ENCODE measurements around the gene HSPG2.
A peak's percentile ranks its signal among the peaks of the same experiment; 100 is the strongest.

Gene HSPG2

DNA sequence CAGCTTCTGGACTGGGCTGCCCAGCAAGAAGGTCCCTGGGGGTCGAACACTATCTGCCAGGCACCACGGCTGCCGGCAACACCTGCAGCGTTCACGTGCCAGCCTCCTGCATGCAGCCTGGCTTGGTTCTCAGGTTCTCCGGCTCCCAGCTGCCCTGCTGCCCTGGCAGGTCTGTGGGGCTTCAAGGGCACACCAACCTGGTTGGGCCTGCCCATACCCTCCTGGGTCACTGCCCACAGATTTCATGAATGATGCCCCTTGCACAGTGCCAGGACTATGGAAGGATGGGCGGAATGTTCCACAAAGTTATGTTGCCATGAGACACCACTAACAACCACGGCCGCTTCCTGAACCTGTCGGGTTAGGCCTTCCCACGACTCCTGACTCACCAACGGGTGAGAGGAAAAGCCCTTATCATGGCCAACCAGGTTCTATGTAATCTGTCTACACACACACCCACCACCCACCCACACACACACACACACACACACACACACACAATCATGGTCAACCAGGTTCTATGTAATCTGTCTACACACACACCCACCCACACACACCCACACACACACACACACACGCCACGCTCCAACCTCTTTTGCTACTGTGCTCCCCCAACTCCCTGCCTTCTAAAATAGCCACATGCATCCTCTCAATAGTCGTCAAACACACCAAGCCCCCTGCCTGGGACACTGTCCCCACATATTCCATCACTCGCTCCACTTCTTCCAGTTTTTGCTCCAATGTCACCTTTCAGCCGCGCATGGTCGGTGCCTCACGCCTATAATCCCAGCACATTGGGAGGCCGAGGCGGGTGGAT lies 32.2 kb downstream of the HSPG2 start:
- no peak overlapping the region for H3K27ac ChIP-seq (replicated peaks)
- no peak for TF ChIP-seq SPI1 (IDR thresholded peaks at IDR 0.05; ENCODE audit: borderline replicate concordance, low read depth)
- no peak for TF ChIP-seq GABPA (IDR thresholded peaks at IDR 0.05; ENCODE audit: low read depth)
- no peak for TF ChIP-seq POLR2AphosphoS5 (IDR thresholded peaks at IDR 0.05; ENCODE audit: low read depth)
- TF ChIP-seq, protein P1, sequence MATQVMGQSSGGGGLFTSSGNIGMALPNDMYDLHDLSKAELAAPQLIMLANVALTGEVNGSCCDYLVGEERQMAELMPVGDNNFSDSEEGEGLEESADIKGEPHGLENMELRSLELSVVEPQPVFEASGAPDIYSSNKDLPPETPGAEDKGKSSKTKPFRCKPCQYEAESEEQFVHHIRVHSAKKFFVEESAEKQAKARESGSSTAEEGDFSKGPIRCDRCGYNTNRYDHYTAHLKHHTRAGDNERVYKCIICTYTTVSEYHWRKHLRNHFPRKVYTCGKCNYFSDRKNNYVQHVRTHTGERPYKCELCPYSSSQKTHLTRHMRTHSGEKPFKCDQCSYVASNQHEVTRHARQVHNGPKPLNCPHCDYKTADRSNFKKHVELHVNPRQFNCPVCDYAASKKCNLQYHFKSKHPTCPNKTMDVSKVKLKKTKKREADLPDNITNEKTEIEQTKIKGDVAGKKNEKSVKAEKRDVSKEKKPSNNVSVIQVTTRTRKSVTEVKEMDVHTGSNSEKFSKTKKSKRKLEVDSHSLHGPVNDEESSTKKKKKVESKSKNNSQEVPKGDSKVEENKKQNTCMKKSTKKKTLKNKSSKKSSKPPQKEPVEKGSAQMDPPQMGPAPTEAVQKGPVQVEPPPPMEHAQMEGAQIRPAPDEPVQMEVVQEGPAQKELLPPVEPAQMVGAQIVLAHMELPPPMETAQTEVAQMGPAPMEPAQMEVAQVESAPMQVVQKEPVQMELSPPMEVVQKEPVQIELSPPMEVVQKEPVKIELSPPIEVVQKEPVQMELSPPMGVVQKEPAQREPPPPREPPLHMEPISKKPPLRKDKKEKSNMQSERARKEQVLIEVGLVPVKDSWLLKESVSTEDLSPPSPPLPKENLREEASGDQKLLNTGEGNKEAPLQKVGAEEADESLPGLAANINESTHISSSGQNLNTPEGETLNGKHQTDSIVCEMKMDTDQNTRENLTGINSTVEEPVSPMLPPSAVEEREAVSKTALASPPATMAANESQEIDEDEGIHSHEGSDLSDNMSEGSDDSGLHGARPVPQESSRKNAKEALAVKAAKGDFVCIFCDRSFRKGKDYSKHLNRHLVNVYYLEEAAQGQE (IDR thresholded peaks at IDR 0.05; ENCODE audit: insufficient replicate concordance, low read depth), result no peak
- no peak for TF ChIP-seq CTCF (IDR thresholded peaks at IDR 0.05; ENCODE audit: insufficient read depth, low read length)
- DNase-seq (ENCODE audit: low read depth in 1 of 2, low spot score in 1 of 2), result peak in 1 of 2 experiments; percentile 49

GRCh38 chr1:21904454-21904703 lies 32.7 kb downstream of the HSPG2 start:
- no peak overlapping the region for H3K4me3 ChIP-seq (replicated peaks; ENCODE audit: insufficient read depth, low read length)
- TF ChIP-seq GABPA (IDR thresholded peaks at IDR 0.05; ENCODE audit: low read depth) (no peak), SPI1 (IDR thresholded peaks at IDR 0.05; ENCODE audit: borderline replicate concordance, low read depth) (no peak), POLR2AphosphoS5 (IDR thresholded peaks at IDR 0.05; ENCODE audit: low read depth) (no peak), CTCF (IDR thresholded peaks at IDR 0.05; ENCODE audit: insufficient read depth, low read length) (no peak)
- TF ChIP-seq, protein P1 (IDR thresholded peaks at IDR 0.05; ENCODE audit: insufficient replicate concordance, low read depth), result no peak
- no peak overlapping the region for H3K27ac ChIP-seq (replicated peaks)
- no peaks in the 10 kb centered on the region for H3K27me3 ChIP-seq (ENCODE audit: insufficient read depth, poor library complexity, severe bottlenecking)
- no peak for DNase-seq (ENCODE audit: low read depth in 1 of 2, low spot score in 1 of 2)

More for the DNA sequence above, 32.2 kb downstream of the HSPG2 start:
- Histone ChIP-seq H3K27me3 (ENCODE audit: insufficient read depth, poor library complexity, severe bottlenecking) (no peaks in the 10 kb centered on the region), H3K4me3 (replicated peaks; ENCODE audit: insufficient read depth, low read length) (no peak overlapping the region)

GRCh38 chr1:21903638-21904453 lies 33.3 kb downstream of the HSPG2 start:
- no peaks in the 10 kb centered on the region for H3K27me3 ChIP-seq (ENCODE audit: insufficient read depth, poor library complexity, severe bottlenecking)
- TF ChIP-seq, protein P1 (IDR thresholded peaks at IDR 0.05; ENCODE audit: insufficient replicate concordance, low read depth), result no peak
- no peak for TF ChIP-seq SPI1 (IDR thresholded peaks at IDR 0.05; ENCODE audit: borderline replicate concordance, low read depth)
- TF ChIP-seq GABPA (IDR thresholded peaks at IDR 0.05; ENCODE audit: low read depth), result no peak
- no peak for TF ChIP-seq CTCF (IDR thresholded peaks at IDR 0.05; ENCODE audit: insufficient read depth, low read length)
- TF ChIP-seq POLR2AphosphoS5 (IDR thresholded peaks at IDR 0.05; ENCODE audit: low read depth), result no peak
- no peak for DNase-seq (ENCODE audit: low read depth in 1 of 2, low spot score in 1 of 2)
- no peak overlapping the region for H3K27ac ChIP-seq (replicated peaks)
- no peak overlapping the region for H3K4me3 ChIP-seq (replicated peaks; ENCODE audit: insufficient read depth, low read length)
